IMR-90 (cell line): Measurements from ENCODE around the gene SLC6A17. TPM values are rescaled to one million over a fixed set of nuclear protein-coding genes. Genes with fewer than 3 reads are reported as not detected.

Experiments used
- ATAC-seq: fragments of 200-7000 bp; cut with Tn5 transposase; 2 replicates; pipeline ENCODE4 v1.9.1; 2020; ENCODE audit warnings: low read depth, mild to moderate bottlenecking, moderate library complexity
- BruUV-seq: library from RNA; stranded (reverse); fragments of 400-500 nt; replicated peaks from 2 replicates; lab custom pipeline; 2021; lab: Mats Ljungman, UMichigan
- CTCF ChIA-PET: fragments of 300-600 bp; formaldehyde crosslinking; extraction: SDS; loops from one replicate; lab custom pipeline; 2021; ENCODE audit warnings: antibody characterized with exemption; lab: Yijun Ruan, JAX
- POLR2A ChIA-PET: fragments of 300-600 bp; sonication (Branson Sonifier 250); formaldehyde crosslinking; loops from one replicate; lab custom pipeline; 2022; ENCODE audit warnings: antibody characterized with exemption; ENCODE audit not compliant: unreplicated experiment; lab: Charles Lee
- DNase-seq: peaks from one replicate; pipeline ENCODE4 v3.0.0; 2013
- H2AFZ ChIP-seq: replicated peaks from 2 replicates; pipeline ENCODE3; 2013; ENCODE audit warnings: low read length, mild to moderate bottlenecking; ENCODE audit not compliant: poor library complexity
- H2AK5ac ChIP-seq: 2 replicates; pipeline ENCODE4 v1.6.1; 2013; ENCODE audit warnings: low read depth, low read length, inconsistent platforms
- H2AK9ac ChIP-seq: replicated peaks from 2 replicates; pipeline ENCODE3; 2013; ENCODE audit warnings: mild to moderate bottlenecking, low read depth, low read length, moderate library complexity; ENCODE audit not compliant: poor library complexity
- H2BK120ac ChIP-seq: 2 replicates; pipeline ENCODE4 v1.6.1; 2013; ENCODE audit warnings: low read depth, low read length, inconsistent platforms
- H2BK15ac ChIP-seq: 3 replicates; pipeline ENCODE4 v1.6.1; 2013; ENCODE audit warnings: low read depth, low read length, inconsistent platforms
- H2BK20ac ChIP-seq: 2 replicates; pipeline ENCODE4 v1.6.1; 2013; ENCODE audit warnings: low read depth, mild to moderate bottlenecking, inconsistent platforms, low read length, moderate library complexity
- H2BK5ac ChIP-seq: 2 replicates; pipeline ENCODE4 v1.6.1; 2013; ENCODE audit warnings: mild to moderate bottlenecking, low read depth, low read length, inconsistent platforms; ENCODE audit not compliant: poor library complexity, severe bottlenecking
- H3K14ac ChIP-seq: replicated peaks from 2 replicates; pipeline ENCODE4 v1.6.1; 2013; ENCODE audit warnings: low read depth, low read length, inconsistent platforms
- H3K18ac ChIP-seq: 2 replicates; pipeline ENCODE4 v1.6.1; 2013; ENCODE audit warnings: low read depth, low read length, control low read depth
- H3K23ac ChIP-seq: 2 replicates; pipeline ENCODE4 v1.6.1; 2013; ENCODE audit warnings: low read depth, low read length, inconsistent platforms
- H3K27ac ChIP-seq: 2 replicates; pipeline ENCODE4 v1.5.1; 2013; ENCODE audit warnings: mild to moderate bottlenecking, control low read depth, low read length; ENCODE audit not compliant: insufficient read depth
- H3K27me3 ChIP-seq: 2 replicates; pipeline ENCODE4 v1.6.1; 2013; ENCODE audit warnings: low read length; ENCODE audit not compliant: control insufficient read depth, insufficient read depth
- H3K36me3 ChIP-seq: 2 replicates; pipeline ENCODE4 v1.6.1; 2013; ENCODE audit warnings: low read length, mixed read lengths; ENCODE audit not compliant: control insufficient read depth, insufficient read depth
- H3K4ac ChIP-seq: 2 replicates; pipeline ENCODE4 v1.6.1; 2013; ENCODE audit warnings: low read depth, low read length, inconsistent platforms
- H3K4me1 ChIP-seq: 2 replicates; pipeline ENCODE4 v1.6.1; 2013; ENCODE audit warnings: low read length, mixed read lengths; ENCODE audit not compliant: control insufficient read depth, insufficient read depth
- H3K4me2 ChIP-seq: 2 replicates; pipeline ENCODE4 v1.6.1; 2013; ENCODE audit warnings: low read depth, mild to moderate bottlenecking, control low read depth, low read length, moderate library complexity
- H3K4me3 ChIP-seq: 2 replicates; pipeline ENCODE4 v1.5.1; 2013; ENCODE audit warnings: low read depth, mild to moderate bottlenecking, control low read depth, low read length, moderate library complexity; ENCODE audit not compliant: insufficient read depth
- H3K56ac ChIP-seq: 2 replicates; pipeline ENCODE4 v1.6.1; 2013; ENCODE audit warnings: low read length, inconsistent platforms; ENCODE audit not compliant: insufficient read depth; ENCODE audit errors: extremely low read depth
- H3K79me1 ChIP-seq, 2 experiments: 2 replicates each; pipeline ENCODE4 v1.6.1; 2013; ENCODE audit warnings: low read length in 2 of 2, inconsistent platforms in 1 of 2, low read depth in 1 of 2
- H3K9ac ChIP-seq: 2 replicates; pipeline ENCODE4 v1.6.1; 2013; ENCODE audit warnings: low read depth, low read length, control low read depth
- H3K9me1 ChIP-seq: 2 replicates; pipeline ENCODE4 v1.6.1; 2013; ENCODE audit warnings: low read length, inconsistent platforms; ENCODE audit not compliant: insufficient read depth
- H3K9me3 ChIP-seq: 2 replicates; pipeline ENCODE4 v1.6.1; 2013; ENCODE audit warnings: low read length; ENCODE audit not compliant: control insufficient read depth, insufficient read depth
- H4K20me1 ChIP-seq: 2 replicates; pipeline ENCODE4 v1.6.1; 2013; ENCODE audit warnings: low read length, inconsistent platforms; ENCODE audit not compliant: insufficient read depth
- H4K5ac ChIP-seq: 2 replicates; pipeline ENCODE4 v1.6.1; 2013; ENCODE audit warnings: mild to moderate bottlenecking, low read depth, low read length, control low read depth
- H4K8ac ChIP-seq, 2 experiments: 2 replicates each; pipeline ENCODE4 v1.6.1; 2013; ENCODE audit warnings: low read depth in 2 of 2, low read length in 2 of 2, control low read depth in 1 of 2, inconsistent platforms in 1 of 2
- H4K91ac ChIP-seq: 2 replicates; pipeline ENCODE4 v1.6.1; 2013; ENCODE audit warnings: low read depth, low read length, inconsistent platforms; ENCODE audit not compliant: insufficient read depth
- BHLHE40 ChIP-seq: fragments of 150-350 bp; IDR thresholded peaks from 2 replicates; pipeline ENCODE4 v1.6.1; 2016; ENCODE audit warnings: mild to moderate bottlenecking, low read depth, low read length
- CEBPB ChIP-seq: IDR thresholded peaks from 2 replicates; pipeline ENCODE4 v1.6.1; 2012; ENCODE audit warnings: low read depth, low read length, improper control_type of control experiment
- CHD1 ChIP-seq: IDR thresholded peaks from 2 replicates; pipeline ENCODE4 v1.6.1; 2012; ENCODE audit warnings: low read depth, low read length, improper control_type of control experiment
- FOS ChIP-seq: fragments of 150-350 bp; IDR thresholded peaks from 2 replicates; pipeline ENCODE4 v1.6.1; 2016; ENCODE audit warnings: low read depth, low read length
- MAFK ChIP-seq: IDR thresholded peaks from 2 replicates; pipeline ENCODE4 v1.6.1; 2012; ENCODE audit warnings: low read depth, low read length, improper control_type of control experiment
- MAZ ChIP-seq: IDR thresholded peaks from 2 replicates; pipeline ENCODE4 v1.6.1; 2012; ENCODE audit warnings: low read depth, mild to moderate bottlenecking, low read length, improper control_type of control experiment, moderate library complexity, borderline replicate concordance
- MXI1 ChIP-seq: IDR thresholded peaks from 2 replicates; pipeline ENCODE4 v1.6.1; 2012; ENCODE audit warnings: low read depth, mild to moderate bottlenecking, low read length, moderate library complexity, borderline replicate concordance
- NFE2L2 ChIP-seq: fragments of 150-350 bp; IDR thresholded peaks from 2 replicates; pipeline ENCODE4 v1.6.1; 2016; ENCODE audit warnings: low read depth, mild to moderate bottlenecking, low read length
- POLR2A ChIP-seq: IDR thresholded peaks from 2 replicates; pipeline ENCODE4 v1.6.1; 2012; ENCODE audit warnings: mild to moderate bottlenecking, low read depth, low read length
- RAD21 ChIP-seq: IDR thresholded peaks from 2 replicates; pipeline ENCODE4 v1.6.1; 2012; ENCODE audit warnings: low read length, improper control_type of control experiment
- RCOR1 ChIP-seq: IDR thresholded peaks from 2 replicates; pipeline ENCODE4 v1.6.1; 2012; ENCODE audit warnings: mild to moderate bottlenecking, low read length, improper control_type of control experiment; ENCODE audit not compliant: insufficient replicate concordance
- RFX5 ChIP-seq: IDR thresholded peaks from 2 replicates; pipeline ENCODE4 v1.8.0; 2012; ENCODE audit warnings: low read depth, mild to moderate bottlenecking, low read length, moderate library complexity
- SMC3 ChIP-seq: fragments of 150-350 bp; IDR thresholded peaks from 2 replicates; pipeline ENCODE4 v1.6.1; 2016; ENCODE audit warnings: low read depth, mild to moderate bottlenecking, antibody characterized with exemption, low read length, moderate library complexity
- WGBS, 2 experiments: methylation state at CpG; one replicate each; pipeline versions ENCODE4 v1.1.5 to v1.1.7; 2013; ENCODE audit warnings: missing lambda C conversion rate in 2 of 2; ENCODE audit not compliant: insufficient read length in 1 of 2; ENCODE audit errors: extremely low coverage in 2 of 2; 5-methylcytosine and 5-hydroxymethylcytosine counted together
- dilution Hi-C: fragments of 300-500 bp; cut with HindIII; formaldehyde crosslinking; loops from one replicate; pipeline ENCODE4 v1.14.3; 2018; ENCODE audit warnings: low sequenced_read_pairs; ENCODE audit not compliant: unreplicated experiment
- in situ Hi-C: fragments of 300-500 bp; cut with MboI; formaldehyde crosslinking; loops from 3 replicates; pipeline ENCODE4 v1.14.3; 2019; ENCODE audit warnings: low sequenced_read_pairs, inconsistent platforms, mixed read lengths
- intact Hi-C: fragments of 100-400 bp; cut with micrococcal nuclease; formaldehyde crosslinking; loops from 2 replicates; pipeline ENCODE4 v1.10.0; 2022
- polyA plus RNA-seq, 3 experiments: library from polyadenylated mRNA; depleted of rRNA; stranded (reverse); fragments of >200 nt; gene quantifications; 2 replicates each; pipeline ENCODE4 v1.2.3, GENCODE V29; 2012; ENCODE audit warnings: low replicate concordance in 1 of 3
- total RNA-seq: library from RNA; depleted of rRNA; stranded (reverse); fragments of >200 nt; gene quantifications from 2 replicates; pipeline ENCODE4 v1.2.3, GENCODE V29; 2012
- TF ChIP-seq, protein P1 (sequence below): conservative IDR thresholded peaks from 2 replicates; pipeline ENCODE4 v1.5.1; 2012; ENCODE audit warnings: mild to moderate bottlenecking, low read depth, low read length, improper control_type of control experiment
- TF ChIP-seq, protein P2 (sequence below): fragments of 150-350 bp; IDR thresholded peaks from 2 replicates; pipeline ENCODE4 v1.6.1; 2017; ENCODE audit warnings: mild to moderate bottlenecking, antibody characterized with exemption, low read length, low read depth
- TF ChIP-seq, protein P3 (sequence below): fragments of 150-350 bp; IDR thresholded peaks from 2 replicates; pipeline ENCODE4 v1.6.1; 2016; ENCODE audit warnings: low read depth, mild to moderate bottlenecking, low read length, moderate library complexity, borderline replicate concordance

SLC6A17 gene
- total and polyA plus RNA-seq, 2 of the 4 experiments (the other 2 are of a cell fraction), result 0.54 to 0.82 TPM

DNA sequence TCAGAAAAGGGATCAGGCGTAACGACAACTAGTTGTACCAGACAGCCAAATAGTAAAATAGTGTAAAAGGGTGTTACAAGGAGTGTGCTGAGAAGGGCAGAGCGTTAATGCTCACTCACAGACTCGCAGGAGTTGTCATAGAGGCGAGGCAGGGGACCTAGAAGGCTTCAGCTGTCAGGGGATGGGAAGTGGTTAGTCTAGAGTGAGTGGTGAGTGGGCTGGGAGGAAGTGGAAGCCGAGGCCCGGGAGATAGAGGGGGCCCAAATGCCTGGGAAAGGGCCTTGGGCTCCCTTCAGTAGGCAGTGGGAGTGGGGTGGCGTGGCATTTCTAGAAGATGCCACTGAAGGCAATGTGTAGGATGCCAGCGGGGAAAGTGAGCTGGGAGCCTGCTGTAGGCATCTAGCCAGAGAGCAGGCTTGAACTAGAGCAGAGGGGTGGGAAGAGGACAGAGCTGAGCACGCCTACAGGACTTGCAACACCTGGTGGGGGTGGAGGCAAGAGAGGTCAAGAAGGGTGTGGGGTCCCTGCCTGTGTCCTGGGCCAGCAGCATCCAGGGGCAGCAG lies 10.3 kb downstream of the SLC6A17 start:
- Histone ChIP-seq H4K5ac (no peak overlapping the region), H3K4me1 (no peaks in the 10 kb centered on the region), H2BK120ac (no peak overlapping the region), H3K9me1 (no peaks in the 10 kb centered on the region), H3K36me3 (no peaks in the 10 kb centered on the region), H2AK5ac (no peak overlapping the region), H2BK20ac (no peak overlapping the region), H3K79me1 (no peaks in the 10 kb centered on the region), H3K56ac (no peak overlapping the region), H4K8ac (no peak overlapping the region), H3K4me2 (no peak overlapping the region), H2AFZ (no peak overlapping the region), H4K91ac (no peak overlapping the region), H3K14ac (no peak overlapping the region), H4K20me1 (no peaks in the 10 kb centered on the region), H3K27ac (no peak overlapping the region), H3K4ac (no peak overlapping the region), H3K23ac (no peak overlapping the region), H3K4me3 (no peak overlapping the region), H3K27me3 (peaks cover 9% of the 10 kb centered on the region), H2BK5ac (no peak overlapping the region), H2AK9ac (no peak overlapping the region), H2BK15ac (no peak overlapping the region), H3K9me3 (no peaks in the 10 kb centered on the region), H3K18ac (no peak overlapping the region), H3K9ac (no peak overlapping the region)
- in situ Hi-C loops, result no loop called here
- no peak for TF ChIP-seq FOS
- TF ChIP-seq, protein P1, sequence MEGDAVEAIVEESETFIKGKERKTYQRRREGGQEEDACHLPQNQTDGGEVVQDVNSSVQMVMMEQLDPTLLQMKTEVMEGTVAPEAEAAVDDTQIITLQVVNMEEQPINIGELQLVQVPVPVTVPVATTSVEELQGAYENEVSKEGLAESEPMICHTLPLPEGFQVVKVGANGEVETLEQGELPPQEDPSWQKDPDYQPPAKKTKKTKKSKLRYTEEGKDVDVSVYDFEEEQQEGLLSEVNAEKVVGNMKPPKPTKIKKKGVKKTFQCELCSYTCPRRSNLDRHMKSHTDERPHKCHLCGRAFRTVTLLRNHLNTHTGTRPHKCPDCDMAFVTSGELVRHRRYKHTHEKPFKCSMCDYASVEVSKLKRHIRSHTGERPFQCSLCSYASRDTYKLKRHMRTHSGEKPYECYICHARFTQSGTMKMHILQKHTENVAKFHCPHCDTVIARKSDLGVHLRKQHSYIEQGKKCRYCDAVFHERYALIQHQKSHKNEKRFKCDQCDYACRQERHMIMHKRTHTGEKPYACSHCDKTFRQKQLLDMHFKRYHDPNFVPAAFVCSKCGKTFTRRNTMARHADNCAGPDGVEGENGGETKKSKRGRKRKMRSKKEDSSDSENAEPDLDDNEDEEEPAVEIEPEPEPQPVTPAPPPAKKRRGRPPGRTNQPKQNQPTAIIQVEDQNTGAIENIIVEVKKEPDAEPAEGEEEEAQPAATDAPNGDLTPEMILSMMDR, result no peak
- TF ChIP-seq RFX5, result no peak
- TF ChIP-seq, protein P2, sequence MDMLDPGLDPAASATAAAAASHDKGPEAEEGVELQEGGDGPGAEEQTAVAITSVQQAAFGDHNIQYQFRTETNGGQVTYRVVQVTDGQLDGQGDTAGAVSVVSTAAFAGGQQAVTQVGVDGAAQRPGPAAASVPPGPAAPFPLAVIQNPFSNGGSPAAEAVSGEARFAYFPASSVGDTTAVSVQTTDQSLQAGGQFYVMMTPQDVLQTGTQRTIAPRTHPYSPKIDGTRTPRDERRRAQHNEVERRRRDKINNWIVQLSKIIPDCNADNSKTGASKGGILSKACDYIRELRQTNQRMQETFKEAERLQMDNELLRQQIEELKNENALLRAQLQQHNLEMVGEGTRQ, result no peak
- no peak for TF ChIP-seq SMC3
- TF ChIP-seq BHLHE40, result no peak
- no peak for TF ChIP-seq POLR2A
- no peak for TF ChIP-seq MXI1
- no peak for TF ChIP-seq RCOR1
- TF ChIP-seq, protein P3, sequence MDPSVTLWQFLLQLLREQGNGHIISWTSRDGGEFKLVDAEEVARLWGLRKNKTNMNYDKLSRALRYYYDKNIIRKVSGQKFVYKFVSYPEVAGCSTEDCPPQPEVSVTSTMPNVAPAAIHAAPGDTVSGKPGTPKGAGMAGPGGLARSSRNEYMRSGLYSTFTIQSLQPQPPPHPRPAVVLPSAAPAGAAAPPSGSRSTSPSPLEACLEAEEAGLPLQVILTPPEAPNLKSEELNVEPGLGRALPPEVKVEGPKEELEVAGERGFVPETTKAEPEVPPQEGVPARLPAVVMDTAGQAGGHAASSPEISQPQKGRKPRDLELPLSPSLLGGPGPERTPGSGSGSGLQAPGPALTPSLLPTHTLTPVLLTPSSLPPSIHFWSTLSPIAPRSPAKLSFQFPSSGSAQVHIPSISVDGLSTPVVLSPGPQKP, result no peak
- no peak for TF ChIP-seq NFE2L2
- TF ChIP-seq CEBPB, result no peak
- no peak for TF ChIP-seq CHD1
- TF ChIP-seq RAD21, result no peak
- TF ChIP-seq MAZ, result no peak
- no peak for TF ChIP-seq MAFK
- ATAC-seq (no peak), DNase-seq (no peak)
- intact Hi-C loops, result no loop called here
- BruUV-seq, result no TSS peak
- dilution Hi-C loops, result no loop called here
- POLR2A ChIA-PET, result no interaction called here
- WGBS, 2 experiments, result 39% methylated on average over 9 of the region's 10 CpGs; no CpG with 5 or more reads in 1 of the 2 experiments
- CTCF ChIA-PET, result no interaction called here
